HG03520 (cell line): Measurements from ENCODE around the gene ADCY10.
"Not testable (repeated sequence)": the region's sequence is repeated elsewhere in the genome, so short reads cannot be mapped to it uniquely, and the experiment has no call there.

Experiments used
- ATAC-seq: cut with Tn5 transposase; IDR thresholded peaks from one replicate; pipeline ENCODE4 v1.9.1; 2021; ENCODE audit warnings: mild to moderate bottlenecking, moderate library complexity; ENCODE audit not compliant: unreplicated experiment

Gene ADCY10

DNA sequence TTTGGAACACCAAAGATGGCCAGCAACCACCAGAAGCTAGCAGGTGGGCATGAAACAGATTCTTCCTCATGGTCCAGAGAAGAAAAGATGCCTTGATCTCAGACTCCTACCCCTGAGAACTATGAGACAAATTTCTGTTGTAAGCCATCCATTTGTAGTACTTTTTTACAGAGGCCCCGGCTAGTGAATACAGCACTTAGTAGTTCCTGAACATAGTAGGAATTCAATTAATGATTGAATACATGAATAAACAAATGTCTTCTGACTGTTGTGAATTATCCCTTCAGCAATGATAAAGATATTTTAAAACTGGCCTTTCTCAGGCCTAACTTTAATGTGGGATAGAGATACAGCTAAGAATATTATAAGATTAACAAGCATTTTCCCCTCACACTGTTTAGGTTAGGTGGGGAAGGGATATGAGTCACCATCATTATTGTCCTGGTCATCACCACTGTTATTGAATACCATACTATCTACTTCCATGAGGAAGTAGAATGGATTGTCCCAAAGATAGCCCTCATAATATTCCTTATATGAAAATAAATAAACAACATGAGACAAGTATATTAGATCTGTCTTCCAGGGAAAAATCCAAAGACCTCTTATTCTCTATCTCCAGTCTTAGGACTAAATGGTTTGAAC is 51.4 kb downstream of the ADCY10 start:
- no peak for ATAC-seq

DNA sequence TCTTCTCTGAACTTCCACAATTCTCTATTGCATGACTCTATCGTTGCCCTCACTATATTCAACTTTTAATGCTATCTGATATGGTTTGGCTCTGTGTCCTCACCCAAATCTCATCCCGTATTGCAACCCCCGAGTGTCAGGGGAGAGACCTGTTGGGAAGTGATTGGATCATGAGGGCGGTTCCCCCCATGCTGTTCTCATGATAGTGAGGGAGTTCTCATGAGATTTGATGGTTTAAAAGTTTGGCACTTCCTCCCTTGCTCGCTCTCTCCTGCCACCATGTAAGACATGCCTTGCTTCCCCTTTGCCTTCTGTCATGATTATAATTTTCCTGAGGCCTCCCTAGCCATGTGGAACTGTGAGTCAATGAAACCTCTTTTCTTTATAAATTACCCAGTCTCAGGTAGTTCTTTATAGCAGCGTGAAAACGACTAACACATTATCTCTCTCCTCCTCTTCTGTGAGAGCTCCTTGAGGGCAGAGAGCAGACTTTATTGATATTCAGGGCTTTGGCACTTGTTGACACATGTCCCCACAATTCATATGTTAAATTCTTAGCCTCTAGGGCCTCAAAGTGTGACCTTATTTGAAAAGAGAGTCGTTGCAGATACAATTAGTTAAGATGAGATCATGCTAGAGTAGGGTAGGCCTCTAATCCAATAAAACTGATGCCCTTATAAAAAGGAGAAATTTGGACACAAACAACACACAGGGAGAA is 52.1 kb downstream of the ADCY10 start:
- ATAC-seq = no peak

GRCh38 chr1:167860231-167860923 is 53.6 kb downstream of the ADCY10 start:
- ATAC-seq = no peak

DNA sequence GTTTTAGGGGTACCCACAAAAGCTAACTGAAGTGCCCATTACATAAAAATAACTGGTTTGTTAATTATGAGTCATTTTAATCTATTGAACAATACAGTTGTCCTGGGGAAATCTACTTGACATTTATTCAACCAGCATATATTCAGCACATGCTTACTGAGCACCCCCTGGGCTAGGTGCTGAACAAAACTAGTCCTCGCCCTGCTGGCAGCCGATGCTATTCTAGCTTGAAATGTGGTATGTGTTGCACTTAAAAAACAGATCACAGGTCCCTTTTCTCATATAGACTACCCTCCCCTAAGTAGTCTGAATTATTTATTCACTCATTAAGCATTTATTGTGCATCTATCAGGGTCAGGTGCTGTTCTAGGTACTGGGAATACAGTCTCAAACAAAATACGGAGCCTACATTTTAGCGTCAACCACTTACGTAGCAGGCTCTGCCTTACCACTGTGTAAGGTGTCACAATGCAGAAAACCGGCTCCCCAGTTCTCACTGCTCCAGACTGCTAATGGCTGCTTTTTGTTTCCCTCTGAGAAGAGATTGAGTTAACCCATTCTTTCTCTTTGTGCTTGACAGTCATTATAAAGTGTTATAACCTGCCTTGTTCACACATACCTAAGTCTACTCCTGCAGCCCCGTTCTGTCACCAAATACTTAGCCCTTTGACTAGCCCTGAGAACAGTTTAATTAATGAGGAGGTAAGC is 57.1 kb downstream of the ADCY10 start:
- ATAC-seq = no peak

DNA sequence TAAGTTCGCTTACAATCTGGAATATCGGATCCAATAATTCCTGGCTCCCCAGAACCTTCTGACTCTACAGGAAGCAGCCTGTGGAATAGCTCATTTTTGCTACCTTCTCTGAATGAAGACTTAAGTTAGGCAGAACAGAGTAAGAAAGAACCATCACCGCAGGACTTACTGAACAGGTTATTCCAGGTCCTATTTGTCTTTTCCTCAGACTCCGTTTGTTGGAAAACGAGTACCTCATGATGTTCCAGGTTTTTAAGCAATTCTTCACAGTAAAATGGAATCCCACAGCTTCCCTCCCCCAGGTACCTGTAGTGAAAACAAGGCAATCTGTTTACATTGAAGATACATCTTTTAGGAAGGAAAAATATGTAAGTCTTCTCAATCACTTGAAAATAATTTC is 59.8 kb downstream of the ADCY10 start:
- ATAC-seq = no peak

DNA sequence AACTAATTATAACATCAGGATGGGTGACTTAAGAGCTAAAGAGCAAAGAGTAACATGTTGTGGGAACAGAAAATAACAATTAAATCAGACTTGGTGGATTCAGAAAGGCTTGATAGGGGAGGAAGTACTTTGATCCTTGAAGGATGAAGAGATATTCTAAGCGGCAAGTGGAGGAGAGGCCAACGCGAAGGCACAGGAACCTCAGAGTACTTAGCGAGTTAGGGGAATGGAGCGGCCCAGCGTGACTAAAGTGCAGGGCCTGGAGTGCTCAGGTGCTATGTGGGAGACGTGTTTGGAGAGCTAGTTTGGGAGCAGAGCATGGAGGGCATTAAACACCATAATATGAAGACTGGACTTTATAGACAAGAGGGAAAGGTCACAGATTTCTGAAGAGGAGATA is 64.3 kb downstream of the ADCY10 start:
- ATAC-seq = no peak

DNA sequence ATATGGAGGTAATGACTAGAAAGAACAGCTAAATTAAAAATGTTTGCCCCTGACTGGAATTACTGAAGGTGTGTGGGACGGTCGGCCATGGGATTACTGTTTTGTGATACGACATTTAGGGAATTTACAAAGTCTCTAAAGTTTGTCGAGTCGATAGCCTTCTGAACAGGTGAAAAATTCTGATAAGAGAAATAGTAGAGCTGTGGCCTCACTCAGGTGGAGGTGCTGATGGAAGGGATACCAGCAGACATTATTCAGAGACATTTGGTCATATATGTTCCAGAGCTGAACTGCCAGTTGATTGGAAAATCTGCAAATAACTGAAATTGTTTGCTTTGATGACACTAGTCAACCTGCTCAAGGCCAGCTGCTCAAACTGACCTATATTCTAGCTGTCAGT is 71.1 kb downstream of the ADCY10 start:
- no peak for ATAC-seq

DNA sequence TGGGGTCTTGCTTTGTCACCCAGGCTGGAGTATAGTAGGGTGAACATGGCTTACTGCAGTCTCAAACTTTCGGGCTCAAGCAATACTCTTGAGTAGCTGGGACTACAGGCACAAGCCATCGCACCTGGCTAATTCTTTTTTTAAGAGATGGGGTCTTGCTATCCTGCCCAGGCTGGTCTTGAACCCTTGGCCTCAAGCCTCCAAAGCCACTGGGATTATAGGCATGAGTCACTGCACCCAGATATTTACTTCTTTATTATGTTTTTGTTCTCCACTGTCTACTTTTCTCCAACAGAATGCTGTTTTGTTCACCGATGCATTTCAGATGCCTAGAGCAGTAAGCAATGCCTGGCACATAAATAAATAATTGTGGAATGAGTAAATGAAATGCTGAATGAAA is 72.4 kb downstream of the ADCY10 start:
- ATAC-seq = no peak

GRCh38 chr1:167839009-167839408 is 74.9 kb downstream of the ADCY10 start:
- no peak for ATAC-seq

DNA sequence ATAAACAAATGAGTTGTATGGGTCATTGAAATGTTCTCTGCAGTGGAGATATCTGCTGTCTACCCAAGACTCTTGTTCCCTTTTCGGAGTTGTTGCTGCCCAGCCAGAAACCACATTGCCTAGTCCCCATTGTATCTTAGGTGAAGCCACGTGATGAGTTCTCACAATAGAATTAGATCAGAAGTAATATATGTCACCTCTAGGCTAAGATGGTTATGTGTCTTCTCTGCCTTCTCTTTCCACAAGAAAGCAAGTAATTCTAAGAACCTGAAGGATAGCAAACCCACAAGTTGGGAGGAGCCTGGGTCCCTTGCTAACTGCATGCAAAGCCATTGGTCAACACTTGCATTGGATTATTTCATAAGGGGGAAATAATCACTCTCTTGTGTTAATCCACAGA is 76.6 kb downstream of the ADCY10 start:
- no peak for ATAC-seq

DNA sequence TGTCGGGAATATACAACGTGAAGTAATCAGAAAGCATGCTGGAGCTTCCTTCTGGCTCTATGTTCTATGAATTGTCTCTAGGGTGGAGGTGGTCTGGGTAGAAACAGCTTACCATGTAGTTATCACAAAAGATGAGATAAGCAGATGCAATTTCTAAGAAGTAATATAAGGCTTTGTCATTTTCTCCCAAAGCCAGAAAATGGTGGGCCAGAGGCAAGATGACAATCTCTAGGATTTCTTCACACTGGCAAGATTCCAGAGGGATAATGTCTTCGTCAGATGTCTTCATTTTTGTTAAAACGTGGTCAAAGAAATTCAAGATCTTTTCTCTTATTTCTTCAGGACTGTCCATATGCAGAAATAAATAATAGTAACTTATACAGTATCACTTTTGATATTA is 77.7 kb downstream of the ADCY10 start:
- no peak for ATAC-seq

DNA sequence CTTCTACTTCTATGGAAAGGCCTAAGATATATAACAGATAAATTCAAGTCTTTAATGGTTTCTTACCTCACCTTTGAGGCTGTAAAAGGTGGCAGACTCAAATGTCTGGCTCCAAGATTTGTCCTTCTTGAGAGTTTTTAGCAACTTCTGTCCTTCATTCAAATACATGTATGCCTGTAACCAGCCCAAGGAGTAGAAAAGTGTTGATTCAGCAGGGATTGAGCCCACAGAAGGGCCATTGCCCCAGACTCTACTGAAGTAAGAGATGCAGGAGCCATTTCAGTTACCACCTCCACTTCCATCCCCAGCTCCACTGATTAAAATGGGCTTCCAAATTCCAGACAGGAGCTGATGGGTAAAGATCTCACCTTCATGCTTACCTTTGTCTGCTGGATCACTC is 80.0 kb downstream of the ADCY10 start:
- no peak for ATAC-seq

DNA sequence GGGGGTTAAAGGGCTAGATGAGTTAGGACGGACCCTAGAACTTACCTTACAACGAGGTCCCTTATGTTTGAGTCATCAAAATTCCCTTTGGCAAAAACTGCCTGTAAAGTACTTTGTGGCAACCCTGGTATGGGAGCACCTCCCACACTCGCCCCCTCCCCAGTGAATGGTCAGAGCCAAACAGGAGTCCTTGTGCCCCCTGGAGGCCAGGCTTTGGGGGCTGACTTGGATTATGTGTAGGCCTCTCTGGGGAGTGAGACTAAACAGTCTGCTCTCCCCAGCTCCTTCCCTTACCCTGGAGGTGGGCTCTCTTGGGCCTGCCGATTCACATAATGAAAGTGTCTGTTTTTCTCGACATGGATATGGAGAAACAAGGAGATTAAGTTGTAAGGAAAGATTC is 81.2 kb downstream of the ADCY10 start:
- ATAC-seq = no peak

- ATAC-seq = not testable (repeated sequence)
Measured at GRCh38 chr1:167830668-167831067, 83.3 kb downstream of the ADCY10 start.

GRCh38 chr1:167829868-167830267 is 84.1 kb downstream of the ADCY10 start:
- no peak for ATAC-seq

DNA sequence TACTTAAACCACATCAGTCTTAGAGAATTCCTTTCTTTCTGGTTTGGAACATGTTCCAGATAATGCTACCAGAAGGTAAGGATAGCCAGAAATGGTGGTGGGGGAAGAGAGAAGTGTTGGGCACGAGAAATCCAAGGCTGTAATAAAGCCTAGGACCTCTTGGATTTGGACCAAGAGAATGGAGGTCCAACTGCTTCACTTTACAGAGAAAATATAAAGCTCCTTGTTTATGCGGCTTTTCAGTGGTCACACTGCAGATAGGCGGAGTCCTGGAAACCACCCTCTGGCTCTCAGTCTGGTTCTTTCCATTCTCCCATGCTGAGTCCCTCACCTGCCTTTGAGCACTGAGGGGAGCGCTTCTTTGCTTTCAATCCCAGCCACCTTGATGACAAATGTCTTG is 87.8 kb downstream of the ADCY10 start:
- ATAC-seq = no peak

DNA sequence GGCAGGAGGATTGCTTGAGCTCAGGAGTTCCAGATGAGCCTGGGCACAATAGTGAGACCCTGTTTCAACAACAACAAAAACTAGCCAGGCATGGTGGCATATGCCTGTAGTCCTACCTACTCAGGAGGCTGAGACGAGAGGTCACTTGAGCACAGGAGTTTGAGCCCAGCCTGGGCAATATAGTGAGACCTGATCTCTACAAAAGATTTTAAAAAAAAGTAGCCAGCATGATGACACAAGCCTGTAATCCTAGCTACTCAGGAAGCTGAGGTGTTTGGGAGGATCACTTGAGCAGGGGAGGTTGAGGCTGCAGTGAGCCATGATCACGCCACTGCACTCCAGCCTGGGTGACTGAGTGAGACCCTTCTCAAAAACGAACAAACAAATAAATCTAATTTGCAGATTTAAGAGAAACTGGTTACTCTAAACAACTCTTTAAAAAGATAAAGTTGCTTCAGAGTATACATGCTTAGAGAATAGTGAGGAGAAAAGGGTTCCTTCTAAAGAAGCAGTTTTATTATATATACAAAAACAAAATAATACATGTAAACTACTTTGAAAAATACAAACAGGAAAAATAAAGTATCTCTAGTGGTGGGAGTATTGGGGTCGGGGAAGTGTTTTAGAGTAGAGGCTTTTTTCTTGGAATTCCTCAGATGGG is 88.4 kb downstream of the ADCY10 start:
- no peak for ATAC-seq

DNA sequence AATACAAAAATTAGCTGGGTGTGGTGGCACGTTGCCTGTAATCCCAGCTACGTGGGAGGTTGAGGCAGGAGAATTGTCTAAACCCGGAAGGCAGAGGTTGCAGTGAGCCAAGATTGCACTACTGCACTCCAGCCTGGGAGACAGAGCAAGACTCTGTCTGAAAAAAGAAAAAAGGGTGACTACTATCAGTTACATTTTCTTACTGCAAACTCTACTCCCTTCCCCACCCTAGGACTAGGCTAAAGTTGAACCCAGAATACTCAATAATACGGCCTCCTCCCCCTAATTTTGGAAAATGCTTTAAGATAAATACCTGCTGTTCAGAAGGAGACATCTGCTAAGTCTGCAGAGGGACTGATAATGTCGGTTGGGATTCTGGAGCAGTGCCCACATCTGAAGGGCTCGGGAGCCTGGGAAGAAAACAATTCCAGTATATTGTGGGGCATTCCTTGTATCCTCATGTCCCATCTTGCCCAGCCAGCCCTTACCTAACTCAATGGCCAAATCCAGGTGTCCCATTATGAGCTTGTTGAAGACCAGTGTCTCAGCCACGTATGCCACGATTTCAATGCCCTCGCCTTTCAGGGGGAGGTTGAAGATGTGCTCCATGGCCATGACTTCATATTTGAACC is 89.7 kb downstream of the ADCY10 start:
- ATAC-seq = no peak

DNA sequence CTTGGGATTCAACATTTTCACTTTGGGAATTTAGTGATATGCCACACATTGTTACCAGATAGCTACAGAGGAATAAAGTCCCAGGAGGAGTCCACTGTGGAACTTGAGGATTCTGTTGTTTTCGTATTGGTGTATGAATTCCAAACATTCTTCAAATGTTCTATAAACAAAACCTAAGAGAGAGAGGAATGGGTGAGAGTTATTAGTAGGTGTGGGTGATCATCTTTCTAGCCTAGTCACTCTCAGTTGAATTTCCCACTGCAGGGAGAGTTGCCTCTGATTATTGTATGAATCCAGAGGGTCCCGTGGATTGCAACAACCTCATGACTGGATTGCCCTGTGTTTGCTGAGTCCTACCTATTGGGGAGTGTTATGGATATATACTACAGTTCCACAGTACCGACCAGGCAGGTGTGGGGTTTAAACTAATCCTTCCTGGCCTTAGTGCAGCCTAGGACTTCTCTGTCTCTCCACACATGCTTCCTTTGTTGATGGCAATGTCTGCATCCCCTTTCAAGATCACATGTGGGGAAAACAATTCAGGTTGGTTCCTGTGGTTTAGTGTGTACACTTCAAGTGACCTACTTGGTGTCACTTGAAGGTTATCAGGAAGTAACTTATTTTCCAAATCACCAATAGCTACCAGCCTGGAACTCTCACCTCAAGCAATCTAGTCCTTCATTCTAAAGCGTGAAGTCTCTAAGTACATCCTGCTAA is 91.8 kb downstream of the ADCY10 start:
- no peak for ATAC-seq

DNA sequence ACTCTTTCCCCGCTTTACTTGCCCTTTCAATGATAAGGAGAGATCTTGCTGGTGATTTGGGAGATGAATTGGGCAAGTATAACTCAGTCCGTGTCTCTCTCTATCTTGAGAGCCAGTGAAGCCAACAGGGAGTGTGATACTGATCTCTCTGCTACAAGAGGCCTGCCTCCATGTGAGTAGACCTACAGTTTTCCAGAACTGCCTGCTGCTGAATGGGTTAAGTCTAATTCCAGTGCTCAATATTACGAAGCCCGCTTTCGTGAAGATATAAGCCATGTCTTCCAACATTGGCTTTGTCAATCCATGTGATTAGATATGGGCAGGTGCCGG is 92.6 kb downstream of the ADCY10 start:
- ATAC-seq = no peak
